Heart left ventricle (tissue), 13 donors: ENCODE measurements around the gene OPRL1.

Experiments used
- POLR2A ChIP-seq, 2 donors: fragments of 450-650 bp; IDR thresholded peaks; one replicate each; pipeline ENCODE4 v1.6.1; 2017; ENCODE audit warnings: antibody characterized with exemption in 2 of 2, mild to moderate bottlenecking in 2 of 2, moderate library complexity in 2 of 2
- TF ChIP-seq, protein P1 (sequence below), 12 donors: fragments of 200-600 bp; sonication (generic) in 4 of 12; IDR thresholded peaks; one replicate each; pipeline versions ENCODE4 v1.5.0 to v1.8.0; 2018 to 2022; ENCODE audit warnings: antibody characterized with exemption in 12 of 12, mild to moderate bottlenecking in 5 of 12
- donor health status: ischemic (EF 13 %, LVEDD 7.1; RV severe dilation, severe dysfunction).
- donor health status: DM: no; HTN: yes; CAD: no.
- donor health status: DM: no; HTN: no; CAD: no.
- donor health status: ischemic (EF 25% LVEDD 6.9; RV normal size, moderate dysfunction).
- donor health status: ischemic (EF 25% LVEDD 5.7; RV mildly dilated, moderate dysfunction).
- donor health status: ischemic (EF 35%, LVEDD 5.7; RV mildly dilated, moderate dysfunction).
- donor health status: nonischemic (EF 11% LVEDD 7.7; RV severe dilation, severe dysfunction).
- donor health status: DM: yes; HTN: yes; CAD: no.
- donor health status: PGD.
- donor health status: ischemic (EF 29% LVEDD 5.4; RV normal size, mild dysfunction).
- donor health status: nonischemic (EF 23%, LVEDD 6.1; RV moderate dilation, normal function).

DNA sequence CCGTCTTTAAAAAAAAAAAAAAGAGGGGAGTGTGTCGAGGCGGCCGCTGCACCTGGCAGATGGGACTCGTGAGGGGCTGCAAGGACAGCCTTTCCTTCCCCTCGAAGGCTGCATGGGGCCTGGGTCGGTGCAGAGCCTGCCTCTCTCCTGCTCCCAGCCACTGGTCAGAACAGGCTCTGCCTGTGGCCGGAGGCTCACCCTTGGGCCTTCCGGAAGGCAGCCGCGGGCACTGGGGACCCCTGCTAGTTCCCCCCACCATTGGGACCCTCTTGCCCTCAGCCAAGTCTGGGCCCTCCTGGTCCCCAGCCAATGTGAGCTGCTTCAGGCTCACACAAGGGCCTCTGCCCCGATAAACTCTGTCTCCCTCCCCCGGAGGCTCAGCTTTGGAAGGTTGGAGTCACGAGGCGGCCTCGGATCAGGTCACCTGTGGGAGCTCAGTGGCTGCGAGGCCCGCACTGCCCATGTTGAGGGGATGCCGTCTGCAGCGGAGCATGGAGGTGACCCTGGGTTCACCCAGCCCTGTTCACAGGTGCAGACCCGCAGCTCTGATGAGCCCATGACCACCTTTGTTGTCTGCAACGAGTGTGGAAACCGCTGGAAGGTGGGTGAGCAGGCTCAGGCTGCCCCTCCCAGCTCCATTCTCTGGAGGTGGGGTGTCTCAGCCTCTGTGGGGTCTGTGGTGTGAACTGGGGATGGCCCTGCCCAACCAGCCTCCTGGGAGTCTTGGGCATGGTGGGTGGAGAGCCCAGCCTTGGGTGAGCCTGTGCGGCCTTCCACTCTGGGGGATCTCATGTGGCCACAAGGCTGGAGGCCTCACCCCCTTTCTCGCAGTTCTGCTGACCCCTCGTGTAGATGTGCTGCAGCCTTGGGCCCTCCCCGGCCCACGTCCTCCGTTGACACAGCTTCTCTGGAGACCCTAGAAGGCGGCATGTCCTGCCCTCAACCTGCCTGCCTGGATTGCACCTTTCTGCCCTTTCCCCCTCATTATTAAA, 8.2 kb upstream of the OPRL1 start:
- TF ChIP-seq, protein P1, sequence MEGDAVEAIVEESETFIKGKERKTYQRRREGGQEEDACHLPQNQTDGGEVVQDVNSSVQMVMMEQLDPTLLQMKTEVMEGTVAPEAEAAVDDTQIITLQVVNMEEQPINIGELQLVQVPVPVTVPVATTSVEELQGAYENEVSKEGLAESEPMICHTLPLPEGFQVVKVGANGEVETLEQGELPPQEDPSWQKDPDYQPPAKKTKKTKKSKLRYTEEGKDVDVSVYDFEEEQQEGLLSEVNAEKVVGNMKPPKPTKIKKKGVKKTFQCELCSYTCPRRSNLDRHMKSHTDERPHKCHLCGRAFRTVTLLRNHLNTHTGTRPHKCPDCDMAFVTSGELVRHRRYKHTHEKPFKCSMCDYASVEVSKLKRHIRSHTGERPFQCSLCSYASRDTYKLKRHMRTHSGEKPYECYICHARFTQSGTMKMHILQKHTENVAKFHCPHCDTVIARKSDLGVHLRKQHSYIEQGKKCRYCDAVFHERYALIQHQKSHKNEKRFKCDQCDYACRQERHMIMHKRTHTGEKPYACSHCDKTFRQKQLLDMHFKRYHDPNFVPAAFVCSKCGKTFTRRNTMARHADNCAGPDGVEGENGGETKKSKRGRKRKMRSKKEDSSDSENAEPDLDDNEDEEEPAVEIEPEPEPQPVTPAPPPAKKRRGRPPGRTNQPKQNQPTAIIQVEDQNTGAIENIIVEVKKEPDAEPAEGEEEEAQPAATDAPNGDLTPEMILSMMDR (IDR thresholded peaks at IDR 0.05) = no peak
- no peak for TF ChIP-seq POLR2A (IDR thresholded peaks at IDR 0.05)
